Liver (tissue), 9 donors: Measurements from ENCODE around the gene FBXW11. TPM values are rescaled to one million over a fixed set of nuclear protein-coding genes. Genes with fewer than 3 reads are reported as not detected.
"Not testable (repeated sequence)": the region's sequence is repeated elsewhere in the genome, so short reads cannot be mapped to it uniquely, and the experiment has no call there.

Experiments
- DNase-seq: peaks from one replicate; pipeline ENCODE4 v3.0.0-alpha.2; 2017; ENCODE audit warnings: low spot score
- H3K27ac ChIP-seq, 2 donors: one replicate each; pipeline ENCODE4 v1.7.0; 2013; ENCODE audit warnings: inconsistent platforms in 2 of 2, low read length in 2 of 2, control low read depth in 1 of 2, low read depth in 1 of 2, mild to moderate bottlenecking in 1 of 2
- H3K27me3 ChIP-seq, 4 donors: one replicate each; pipeline versions ENCODE4 v1.6.1 to v1.7.0; 2013; ENCODE audit warnings: low read length in 3 of 4, inconsistent platforms in 1 of 4, mild to moderate bottlenecking in 1 of 4, moderate library complexity in 1 of 4; ENCODE audit not compliant: control insufficient read depth in 4 of 4, insufficient read depth in 4 of 4
- H3K36me3 ChIP-seq, 4 donors: one replicate each; pipeline versions ENCODE4 v1.6.1 to v1.7.0; 2013; ENCODE audit warnings: low read length in 3 of 4, mild to moderate bottlenecking in 3 of 4, low read depth in 1 of 4, moderate library complexity in 1 of 4; ENCODE audit not compliant: control insufficient read depth in 4 of 4, insufficient read depth in 3 of 4
- H3K4me1 ChIP-seq, 4 donors: one replicate each; pipeline versions ENCODE4 v1.6.1 to v1.7.0; 2013; ENCODE audit warnings: low read length in 3 of 4, mild to moderate bottlenecking in 3 of 4, moderate library complexity in 1 of 4; ENCODE audit not compliant: control insufficient read depth in 4 of 4, insufficient read depth in 4 of 4
- H3K4me3 ChIP-seq, 3 donors: one replicate each; pipeline versions ENCODE4 v1.6.1 to v1.7.0; 2013; ENCODE audit warnings: low read length in 3 of 3, control low read depth in 1 of 3, low read depth in 1 of 3, mild to moderate bottlenecking in 1 of 3
- H3K9ac ChIP-seq, 2 donors: one replicate each; pipeline ENCODE4 v1.7.0; 2013; ENCODE audit warnings: low read length in 2 of 2, mild to moderate bottlenecking in 2 of 2, moderate library complexity in 2 of 2, control low read depth in 1 of 2, low read depth in 1 of 2
- H3K9me3 ChIP-seq, 4 donors: one replicate each; pipeline versions ENCODE4 v1.6.1 to v1.7.0; 2013; ENCODE audit warnings: low read length in 3 of 4; ENCODE audit not compliant: control insufficient read depth in 4 of 4
- ATF3 ChIP-seq: IDR thresholded peaks from 2 replicates; pipeline ENCODE4 v1.6.1; 2016; ENCODE audit warnings: antibody characterized with exemption
- EGR1 ChIP-seq, 2 donors: IDR thresholded peaks; 2 replicates each; pipeline ENCODE4 v1.6.1; 2016 to 2018; ENCODE audit warnings: antibody characterized with exemption in 2 of 2, low read depth in 2 of 2
- FOXA2 ChIP-seq: IDR thresholded peaks from 2 replicates; pipeline ENCODE4 v1.6.1; 2016; ENCODE audit warnings: antibody characterized with exemption
- GABPA ChIP-seq, 2 donors: IDR thresholded peaks in 1 of 2; conservative IDR thresholded peaks in 1 of 2; 2 replicates each; pipeline ENCODE4 v1.6.1; 2016; ENCODE audit warnings: antibody characterized with exemption in 2 of 2, mild to moderate bottlenecking in 1 of 2, moderate library complexity in 1 of 2
- HNF4A ChIP-seq, 2 donors: conservative IDR thresholded peaks; 2 replicates each; pipeline ENCODE4 v1.6.1; 2016; ENCODE audit warnings: antibody characterized with exemption in 2 of 2, mild to moderate bottlenecking in 2 of 2
- JUND ChIP-seq, 2 donors: IDR thresholded peaks; 2 replicates each; pipeline ENCODE4 v1.6.1; 2016; ENCODE audit warnings: antibody characterized with exemption in 2 of 2
- NR2F2 ChIP-seq: IDR thresholded peaks from 2 replicates; pipeline ENCODE4 v1.6.1; 2016; ENCODE audit warnings: antibody characterized with exemption
- RAD21 ChIP-seq, 2 donors: IDR thresholded peaks; 2 replicates each; pipeline ENCODE4 v1.6.1; 2016; ENCODE audit warnings: antibody characterized with exemption in 2 of 2, mild to moderate bottlenecking in 2 of 2
- REST ChIP-seq: IDR thresholded peaks from 2 replicates; pipeline ENCODE4 v1.6.1; 2016; ENCODE audit warnings: antibody characterized with exemption, mild to moderate bottlenecking
- RXRA ChIP-seq, 2 donors: IDR thresholded peaks; 2 replicates each; pipeline ENCODE4 v1.6.1; 2017 to 2018; ENCODE audit warnings: antibody characterized with exemption in 2 of 2, mild to moderate bottlenecking in 1 of 2
- TAF1 ChIP-seq: conservative IDR thresholded peaks from 2 replicates; pipeline ENCODE4 v1.6.1; 2016; ENCODE audit warnings: antibody characterized with exemption, mild to moderate bottlenecking
- YY1 ChIP-seq: IDR thresholded peaks from 2 replicates; pipeline ENCODE4 v1.6.1; 2016; ENCODE audit warnings: antibody characterized with exemption, mild to moderate bottlenecking
- ZBTB33 ChIP-seq: IDR thresholded peaks from 2 replicates; pipeline ENCODE4 v1.6.1; 2016; ENCODE audit warnings: antibody characterized with exemption
- WGBS: extraction: QIAGEN DNeasy Blood & Tissue Kit; methylation state at CpG from one replicate; pipeline ENCODE4 v1.1.7; 2013; 5-methylcytosine and 5-hydroxymethylcytosine counted together
- polyA plus RNA-seq, 2 donors: library from polyadenylated mRNA; stranded (reverse) in 1 of 2; unstranded in 1 of 2; fragments of 200-250 nt in 1 of 2; fragments of >200 nt in 1 of 2; fragmentation: Nextera tagmentation in 1 of 2; extraction: Ambion mirVana in 1 of 2; gene quantifications; one replicate each; pipeline versions ENCODE4 v1.2.1 to v1.2.3, GENCODE V29; 2013 to 2015
- total RNA-seq, 2 donors: library from RNA; depleted of rRNA; stranded (reverse); fragments of >200 nt; gene quantifications; one replicate each; pipeline ENCODE4 v1.2.3, GENCODE V29; 2014
- donor health status: healthy.
- donor health status: healthy.
- donor health status: healthy.
- donor health status: healthy.
- donor health status: healthy.

Gene FBXW11
- total and polyA plus RNA-seq, 4 donors, result 11.2 to 37.5 (median 22.0) TPM

GRCh38 chr5:171926311-171926710 lies 80.1 kb downstream of the FBXW11 start (continued):
- TF ChIP-seq NR2F2, result no peak

GRCh38 chr5:171924493-171925122 lies 81.8 kb downstream of the FBXW11 start:
- H3K27ac ChIP-seq, result no peak overlapping the region
- no peaks in the 10 kb centered on the region for H3K27me3 ChIP-seq
- peaks cover 0 to 5% (median 0%) of the 10 kb centered on the region in 4 donors for H3K9me3 ChIP-seq
- DNase-seq, result no peak
- H3K36me3 ChIP-seq, result no peaks in the 10 kb centered on the region
- WGBS, result 98% methylated on average over 25 of the region's 25 CpGs
- TF ChIP-seq ZBTB33 (no peak), YY1 (no peak), ATF3 (no peak), REST (no peak), EGR1 (IDR thresholded peaks at IDR 0.05; ENCODE audit: low read depth in 2 of 2) (no peak), NR2F2 (no peak), RAD21 (IDR thresholded peaks at IDR 0.05) (no peak), RXRA (IDR thresholded peaks at IDR 0.05) (no peak), TAF1 (no peak), GABPA (IDR thresholded peaks at IDR 0.05 in 1 of 2, conservative IDR thresholded peaks at IDR 0.05 in 1 of 2) (no peak), FOXA2 (no peak)
- H3K9ac ChIP-seq, result no peak overlapping the region
- H3K4me3 ChIP-seq, result peak overlapping the region in 1 of 3 donors; percentile 35
- H3K4me1 ChIP-seq, result no peaks in the 10 kb centered on the region

- Histone ChIP-seq H3K27ac (no peak overlapping the region), H3K4me3 (no peak overlapping the region), H3K27me3 (no peaks in the 10 kb centered on the region), H3K4me1 (peaks cover 0 to 5% (median 0%) of the 10 kb centered on the region in 4 donors), H3K9ac (no peak overlapping the region), H3K9me3 (peaks cover 0 to 5% (median 0%) of the 10 kb centered on the region in 4 donors), H3K36me3 (no peaks in the 10 kb centered on the region)
- no peak for TF ChIP-seq NR2F2
- no peak for TF ChIP-seq JUND (IDR thresholded peaks at IDR 0.05)
- no peak for TF ChIP-seq HNF4A (conservative IDR thresholded peaks at IDR 0.05)
- no peak for DNase-seq
- 91% methylated on average over 6 of the region's 6 CpGs for WGBS
These were observed 85.6 kb downstream of the FBXW11 start for GRCh38 chr5:171920765-171921391.

- not testable (repeated sequence) for H3K9me3 ChIP-seq, H3K4me3 ChIP-seq, H3K9ac ChIP-seq, H3K27ac ChIP-seq, H3K36me3 ChIP-seq, H3K27me3 ChIP-seq, DNase-seq
- peaks cover 6 to 20% (median 13%) of the 10 kb centered on the region in 4 donors for H3K4me1 ChIP-seq
- WGBS, result 92% methylated on average over 4 of the region's 4 CpGs
These were observed 90.7 kb downstream of the FBXW11 start for GRCh38 chr5:171915700-171916099.
